H1 (cell line): ENCODE results near the gene PTPRG. TPM values are rescaled to one million over a fixed set of nuclear protein-coding genes. Genes with fewer than 3 reads are reported as not detected.

ENCODE experiments used
- CTCF ChIA-PET: fragments of 300-600 bp; sonication (Branson Sonifier 250); formaldehyde crosslinking; loops from one replicate; lab custom pipeline; 2021; ENCODE audit not compliant: partially characterized antibody; lab: Charles Lee
- POLR2A ChIA-PET: fragments of 300-600 bp; sonication (Branson Sonifier 250); formaldehyde crosslinking; loops from one replicate; lab custom pipeline; 2021; ENCODE audit warnings: inconsistent platforms; ENCODE audit not compliant: partially characterized antibody; lab: Charles Lee
- DNase-seq, 2 experiments: peaks; one replicate each; pipeline versions ENCODE4 v3.0.0 to v3.0.0-alpha.2; 2010 to 2022; ENCODE audit warnings: low spot score in 2 of 2, low read depth in 1 of 2, mixed read lengths in 1 of 2
- FAIRE-seq: peaks from 2 replicates; lab custom pipeline; 2011; peaks lifted over from hg19 to GRCh38; lab: Jason Lieb, UNC
- H2AFZ ChIP-seq: 2 replicates; pipeline ENCODE4 v1.8.1; 2012; ENCODE audit warnings: low read length, inconsistent platforms
- H2AK5ac ChIP-seq: 2 replicates; pipeline ENCODE4 v1.6.1; 2013; ENCODE audit warnings: low read depth, low read length
- H2BK120ac ChIP-seq: replicated peaks from 2 replicates; pipeline ENCODE3; 2013; ENCODE audit warnings: low read depth, low read length, inconsistent platforms
- H2BK12ac ChIP-seq: 2 replicates; pipeline ENCODE4 v1.6.1; 2013; ENCODE audit warnings: low read depth, low read length
- H2BK15ac ChIP-seq: 2 replicates; pipeline ENCODE4 v1.6.1; 2013; ENCODE audit warnings: low read length
- H2BK20ac ChIP-seq: 2 replicates; pipeline ENCODE4 v1.6.1; 2013; ENCODE audit warnings: low read length
- H2BK5ac ChIP-seq: 2 replicates; pipeline ENCODE4 v1.6.1; 2013; ENCODE audit warnings: low read depth, low read length
- H3K14ac ChIP-seq: 2 replicates; pipeline ENCODE4 v1.6.1; 2013; ENCODE audit warnings: inconsistent platforms; ENCODE audit not compliant: insufficient read length
- H3K18ac ChIP-seq: 2 replicates; pipeline ENCODE4 v1.6.1; 2013; ENCODE audit warnings: low read length; ENCODE audit errors: extremely low read depth
- H3K23ac ChIP-seq: 2 replicates; pipeline ENCODE4 v1.6.1; 2013; ENCODE audit warnings: inconsistent platforms; ENCODE audit not compliant: insufficient read length
- H3K23me2 ChIP-seq: 2 replicates; pipeline ENCODE4 v1.6.1; 2013; ENCODE audit warnings: low read depth, low read length
- H3K27ac ChIP-seq: 2 replicates; pipeline ENCODE4 v1.6.1; 2011; ENCODE audit warnings: low read depth, low read length, inconsistent platforms
- H3K27me3 ChIP-seq, 4 experiments: replicated peaks in 1 of 4; 1 replicate in 1 of 4; 2 replicates in 3 of 4; pipeline versions ENCODE4 v1.6.1 to v1.8.1; 2011 to 2013; ENCODE audit warnings: low read length in 3 of 4, mild to moderate bottlenecking in 3 of 4, inconsistent platforms in 2 of 4, mixed read lengths in 2 of 4, moderate library complexity in 1 of 4; ENCODE audit not compliant: control insufficient read depth in 3 of 4, insufficient read depth in 3 of 4; ENCODE audit errors: extremely low read depth in 1 of 4
- H3K36me3 ChIP-seq, 4 experiments: 2 replicates each; pipeline versions ENCODE4 v1.6.1 to v1.8.1; 2011 to 2013; ENCODE audit warnings: mild to moderate bottlenecking in 4 of 4, low read length in 3 of 4, moderate library complexity in 2 of 4, control low read depth in 1 of 4, inconsistent platforms in 1 of 4; ENCODE audit not compliant: insufficient read depth in 4 of 4, control insufficient read depth in 2 of 4
- H3K4ac ChIP-seq: replicated peaks from 2 replicates; pipeline ENCODE3; 2013; ENCODE audit warnings: low read length, low read depth, mixed read lengths, inconsistent platforms; ENCODE audit not compliant: insufficient read length
- H3K4me1 ChIP-seq, 4 experiments: replicated peaks in 1 of 4; 1 replicate in 1 of 4; 2 replicates in 3 of 4; pipeline versions ENCODE4 v1.6.1 to v1.8.1; 2011 to 2013; ENCODE audit warnings: low read length in 3 of 4, inconsistent platforms in 2 of 4, mixed read lengths in 1 of 4; ENCODE audit not compliant: insufficient read depth in 4 of 4, control insufficient read depth in 3 of 4
- H3K4me2 ChIP-seq, 2 experiments: 2 replicates each; pipeline versions ENCODE4 v1.6.1 to v1.8.1; 2011 to 2013; ENCODE audit warnings: low read depth in 2 of 2, low read length in 2 of 2, control low read depth in 1 of 2, inconsistent platforms in 1 of 2, mild to moderate bottlenecking in 1 of 2; ENCODE audit not compliant: insufficient read depth in 1 of 2
- H3K4me3 ChIP-seq, 4 experiments: fragments of 200-600, 300-600 bp in 1 of 4; sonication (generic), shearing (Covaris generic), sonication (Bioruptor Twin) in 1 of 4; 2 replicates each; pipeline versions ENCODE4 v1.5.1 to v1.8.1; 2011 to 2016; ENCODE audit warnings: low read length in 4 of 4, low read depth in 3 of 4, control low read depth in 2 of 4, inconsistent platforms in 2 of 4, mild to moderate bottlenecking in 2 of 4, mixed read lengths in 1 of 4, moderate library complexity in 1 of 4; ENCODE audit not compliant: insufficient read depth in 2 of 4; ENCODE audit errors: extremely low read depth in 1 of 4
- H3K56ac ChIP-seq: replicated peaks from 2 replicates; pipeline ENCODE3; 2013; ENCODE audit warnings: low read depth, mild to moderate bottlenecking, mixed read lengths, low read length, inconsistent platforms; ENCODE audit not compliant: insufficient read length
- H3K79me1 ChIP-seq: 2 replicates; pipeline ENCODE4 v1.6.1; 2013; ENCODE audit warnings: low read depth, low read length, control low read depth
- H3K79me2 ChIP-seq, 2 experiments: 2 replicates each; pipeline versions ENCODE4 v1.6.1 to v1.8.1; 2012 to 2013; ENCODE audit warnings: low read length in 2 of 2, mild to moderate bottlenecking in 2 of 2, inconsistent platforms in 1 of 2; ENCODE audit not compliant: insufficient read depth in 2 of 2, control insufficient read depth in 1 of 2
- H3K9ac ChIP-seq, 4 experiments: replicated peaks in 1 of 4; 1 replicate in 1 of 4; 2 replicates in 3 of 4; pipeline versions ENCODE4 v1.6.1 to v1.8.1; 2011 to 2013; ENCODE audit warnings: low read depth in 3 of 4, low read length in 3 of 4, control low read depth in 2 of 4, mild to moderate bottlenecking in 2 of 4, moderate library complexity in 2 of 4, inconsistent platforms in 1 of 4; ENCODE audit errors: extremely low read depth in 1 of 4
- H3K9me3 ChIP-seq, 2 experiments: 2 replicates each; pipeline versions ENCODE4 v1.6.1 to v1.8.1; 2012 to 2013; ENCODE audit warnings: mild to moderate bottlenecking in 2 of 2, moderate library complexity in 2 of 2, control low read depth in 1 of 2, inconsistent platforms in 1 of 2, low read depth in 1 of 2, low read length in 1 of 2, mixed read lengths in 1 of 2; ENCODE audit not compliant: insufficient read depth in 2 of 2
- H4K20me1 ChIP-seq, 2 experiments: replicated peaks in 1 of 2; 2 replicates each; pipeline versions ENCODE3 to v1.8.1; 2011 to 2013; ENCODE audit warnings: inconsistent platforms in 2 of 2, low read length in 2 of 2, mild to moderate bottlenecking in 1 of 2; ENCODE audit not compliant: insufficient read depth in 2 of 2, control insufficient read depth in 1 of 2
- H4K5ac ChIP-seq: 2 replicates; pipeline ENCODE4 v1.6.1; 2013; ENCODE audit warnings: low read length, low read depth, mixed read lengths, inconsistent platforms; ENCODE audit not compliant: insufficient read length
- H4K8ac ChIP-seq: 2 replicates; pipeline ENCODE4 v1.8.0; 2013; ENCODE audit warnings: mild to moderate bottlenecking, moderate library complexity, low read length, inconsistent platforms; ENCODE audit not compliant: insufficient read depth; ENCODE audit errors: extremely low read depth
- H4K91ac ChIP-seq: replicated peaks from 2 replicates; pipeline ENCODE3; 2013; ENCODE audit warnings: low read length, mixed read lengths, inconsistent platforms; ENCODE audit not compliant: insufficient read length
- RAD21 ChIP-seq, 2 experiments: IDR thresholded peaks in 1 of 2; conservative IDR thresholded peaks in 1 of 2; 2 replicates each; pipeline ENCODE4 v1.6.1; 2011; ENCODE audit warnings: low read depth in 2 of 2, low read length in 2 of 2, improper control_type of control experiment in 1 of 2, inconsistent platforms in 1 of 2, mild to moderate bottlenecking in 1 of 2, moderate library complexity in 1 of 2
- SRF ChIP-seq: IDR thresholded peaks from 2 replicates; pipeline ENCODE4 v1.6.1; 2011; ENCODE audit warnings: mild to moderate bottlenecking, low read depth, low read length, moderate library complexity
- WGBS, 2 experiments: shearing (Covaris generic) in 1 of 2; methylation state at CpG; one replicate each; pipeline versions ENCODE4 v1.1.6 to v1.1.7; 2013 to 2015; ENCODE audit warnings: low lambda C conversion rate in 2 of 2, mixed read lengths in 2 of 2, inconsistent platforms in 1 of 2, low coverage in 1 of 2, missing lambda C conversion rate in 1 of 2; ENCODE audit not compliant: insufficient replicate concordance in 2 of 2, insufficient coverage in 1 of 2, insufficient read length in 1 of 2; ENCODE audit errors: extremely low coverage in 1 of 2, missing lambda C conversion rate in 1 of 2; 5-methylcytosine and 5-hydroxymethylcytosine counted together
- polyA plus RNA-seq, 7 experiments: library from polyadenylated mRNA; depleted of rRNA in 3 of 7; stranded (reverse) in 5 of 7; unstranded in 2 of 7; fragments of >200 nt in 5 of 7; fragments of 200-250 nt in 2 of 7; gene quantifications; 1 replicate in 5 of 7; 2 replicates in 1 of 7; 4 replicates in 1 of 7; pipeline versions ENCODE4 v1.2.1 to v1.2.3, GENCODE V29; 2011 to 2013; ENCODE audit warnings: missing spikeins in 2 of 7, mixed read lengths in 2 of 7
- total RNA-seq: library from RNA; stranded (reverse); fragmentation: NEBNext Ultra II Directional; extraction: Animal tissue kit (Norgen Biotek cat#: 25700); gene quantifications from 2 replicates; pipeline ENCODE4 v1.2.1, GENCODE V29; 2021

PTPRG gene
- total and polyA plus RNA-seq, 2 of the 8 experiments (the other 6 are each of a cell fraction or from before 2014, with no cell fraction given): 23.3 to 96.2 TPM

- Histone ChIP-seq H3K56ac (no peak overlapping the region), H3K18ac (no peak overlapping the region)
- POLR2A ChIA-PET: no interaction called here
These were observed 750.8 kb downstream of the PTPRG start for GRCh38 chr3:62312201-62312600.

More at GRCh38 chr3:62312201-62312600, 750.8 kb downstream of the PTPRG start:
- H3K9ac ChIP-seq: no peak overlapping the region
- H2BK15ac ChIP-seq: no peak overlapping the region
- H3K23me2 ChIP-seq: no peaks in the 10 kb centered on the region
- no peak overlapping the region for H3K14ac ChIP-seq
- no peak overlapping the region for H2BK5ac ChIP-seq
- no peak overlapping the region for H2BK12ac ChIP-seq
- DNase-seq: no peak
- H3K23ac ChIP-seq: no peak overlapping the region
- no peak overlapping the region for H2AFZ ChIP-seq
- H3K4ac ChIP-seq: no peak overlapping the region
- TF ChIP-seq RAD21 (IDR thresholded peaks at IDR 0.05 in 1 of 2, conservative IDR thresholded peaks at IDR 0.05 in 1 of 2; ENCODE audit: low read depth in 2 of 2, low read length in 2 of 2) (peak in 1 of 2 experiments; percentile 9; a peak in 1 of 4 replicates), SRF (no peak)
- H3K4me2 ChIP-seq: no peak overlapping the region
- no peak overlapping the region for H4K5ac ChIP-seq
- H3K36me3 ChIP-seq: no peaks in the 10 kb centered on the region
- H3K79me2 ChIP-seq: no peaks in the 10 kb centered on the region
- no peak overlapping the region for H2BK20ac ChIP-seq
- H4K91ac ChIP-seq: no peak overlapping the region
- no peaks in the 10 kb centered on the region; a peak in 1 of 7 replicates for H3K27me3 ChIP-seq
- no peak overlapping the region for H2AK5ac ChIP-seq
- no peak overlapping the region for H4K8ac ChIP-seq
- CTCF ChIA-PET: interaction anchor here (1.0 to 1.9 kb wide), 4 partner anchors 20 to 111 kb away, joined by 3 to 5 read pairs (median 4); no protein-coding TSS in a partner anchor
- H3K4me1 ChIP-seq: no peaks in the 10 kb centered on the region
- H3K27ac ChIP-seq: no peak overlapping the region
- H3K4me3 ChIP-seq: no peak overlapping the region
- no peak overlapping the region for H2BK120ac ChIP-seq
- no peaks in the 10 kb centered on the region for H3K79me1 ChIP-seq
- no peak for FAIRE-seq
- 87% methylated on average over 1 of the region's 1 CpG; no CpG with 5 or more reads in 1 of the 2 experiments for WGBS, 2 experiments
- no peaks in the 10 kb centered on the region for H4K20me1 ChIP-seq
- no peaks in the 10 kb centered on the region for H3K9me3 ChIP-seq
